ENCODE data around the gene ANKRD42.

- TF ChIP-seq, protein P1, sequence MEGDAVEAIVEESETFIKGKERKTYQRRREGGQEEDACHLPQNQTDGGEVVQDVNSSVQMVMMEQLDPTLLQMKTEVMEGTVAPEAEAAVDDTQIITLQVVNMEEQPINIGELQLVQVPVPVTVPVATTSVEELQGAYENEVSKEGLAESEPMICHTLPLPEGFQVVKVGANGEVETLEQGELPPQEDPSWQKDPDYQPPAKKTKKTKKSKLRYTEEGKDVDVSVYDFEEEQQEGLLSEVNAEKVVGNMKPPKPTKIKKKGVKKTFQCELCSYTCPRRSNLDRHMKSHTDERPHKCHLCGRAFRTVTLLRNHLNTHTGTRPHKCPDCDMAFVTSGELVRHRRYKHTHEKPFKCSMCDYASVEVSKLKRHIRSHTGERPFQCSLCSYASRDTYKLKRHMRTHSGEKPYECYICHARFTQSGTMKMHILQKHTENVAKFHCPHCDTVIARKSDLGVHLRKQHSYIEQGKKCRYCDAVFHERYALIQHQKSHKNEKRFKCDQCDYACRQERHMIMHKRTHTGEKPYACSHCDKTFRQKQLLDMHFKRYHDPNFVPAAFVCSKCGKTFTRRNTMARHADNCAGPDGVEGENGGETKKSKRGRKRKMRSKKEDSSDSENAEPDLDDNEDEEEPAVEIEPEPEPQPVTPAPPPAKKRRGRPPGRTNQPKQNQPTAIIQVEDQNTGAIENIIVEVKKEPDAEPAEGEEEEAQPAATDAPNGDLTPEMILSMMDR (IDR thresholded peaks at IDR 0.05; ENCODE audit: control extremely low read depth in 1 of 3, insufficient read depth in 1 of 3, low read depth in 1 of 3, low read length in 3 of 3): no peak
- TF ChIP-seq JUN (IDR thresholded peaks at IDR 0.05; ENCODE audit: low read depth, low read length) (no peak), YY1 (IDR thresholded peaks at IDR 0.05; ENCODE audit: low read depth, low read length) (no peak), RAD21 (IDR thresholded peaks at IDR 0.05 in 1 of 2, conservative IDR thresholded peaks at IDR 0.05 in 1 of 2; ENCODE audit: low read depth in 2 of 2, low read length in 2 of 2) (no peak)
Observed at GRCh38 chr11:83282084-83282716, 88.7 kb downstream of the ANKRD42 start.

Data from H1 (cell line).